Esophagus squamous epithelium (tissue), 5 donors: ENCODE measurements around the gene ANAPC16. TPM values are rescaled to one million over a fixed set of nuclear protein-coding genes. Genes with fewer than 3 reads are reported as not detected.
A peak's percentile ranks its signal among the peaks of the same experiment; 100 is the strongest.

Source experiments
- DNase-seq: peaks from one replicate; lab custom pipeline; 2025; lab: John Stamatoyannopoulos, UW
- H3K27ac ChIP-seq, 4 donors: fragments of 200-600 bp; sonication (generic); one replicate each; pipeline ENCODE4 v1.5.1; 2016 to 2019; ENCODE audit warnings: mild to moderate bottlenecking in 1 of 4
- H3K27me3 ChIP-seq, 4 donors: fragments of 200-600 bp; sonication (generic); 1 replicate in 3 of 4; 2 replicates in 1 of 4; pipeline versions ENCODE4 v1.5.1 to v1.6.0; 2017 to 2021; ENCODE audit warnings: antibody characterized with exemption in 1 of 4
- H3K36me3 ChIP-seq, 3 donors: fragments of 200-600 bp; sonication (generic); one replicate each; pipeline ENCODE4 v1.5.1; 2016 to 2019
- H3K4me1 ChIP-seq, 3 donors: fragments of 200-600 bp; sonication (generic); one replicate each; pipeline ENCODE4 v1.5.1; 2017 to 2019
- H3K4me3 ChIP-seq, 4 donors: fragments of 200-600 bp; sonication (generic); 1 replicate in 3 of 4; 2 replicates in 1 of 4; pipeline ENCODE4 v1.5.1; 2016 to 2019; ENCODE audit warnings: mild to moderate bottlenecking in 2 of 4, moderate library complexity in 1 of 4
- H3K9me3 ChIP-seq, 3 donors: fragments of 200-600 bp; sonication (generic); one replicate each; pipeline ENCODE4 v1.5.1; 2016 to 2019
- POLR2A ChIP-seq, 4 donors: fragments of 450-650 bp; IDR thresholded peaks; one replicate each; pipeline ENCODE4 v1.6.1; 2017; ENCODE audit warnings: antibody characterized with exemption in 4 of 4, mild to moderate bottlenecking in 4 of 4, moderate library complexity in 3 of 4
- WGBS, 2 donors: methylation state at CpG; one replicate each; pipeline ENCODE4 v1.1.5; 2018; 5-methylcytosine and 5-hydroxymethylcytosine counted together
- intact Hi-C: fragments of 100-400 bp; cut with DNase I; formaldehyde crosslinking; loops from one replicate; pipeline ENCODE4 v1.15.0; 2022
- total RNA-seq, 4 donors: library from RNA; depleted of rRNA; stranded (reverse); fragments of >200 nt; gene quantifications; one replicate each; pipeline ENCODE4 v1.1.0, GENCODE V29; 2016
- TF ChIP-seq, protein P1 (sequence below), 6 experiments: fragments of 450-650 bp in 4 of 6; fragments of 200-600 bp in 2 of 6; sonication (generic) in 2 of 6; IDR thresholded peaks; one replicate each; pipeline ENCODE4 v1.5.1; 2016 to 2019; ENCODE audit warnings: antibody characterized with exemption in 6 of 6, mild to moderate bottlenecking in 4 of 6, moderate library complexity in 4 of 6
- donor health status: DM: yes; HTN: yes; CAD: no.

The ANAPC16 gene
- total RNA-seq, 4 donors from 2014 or later = 34.2 to 104 (median 58.1) TPM

DNA sequence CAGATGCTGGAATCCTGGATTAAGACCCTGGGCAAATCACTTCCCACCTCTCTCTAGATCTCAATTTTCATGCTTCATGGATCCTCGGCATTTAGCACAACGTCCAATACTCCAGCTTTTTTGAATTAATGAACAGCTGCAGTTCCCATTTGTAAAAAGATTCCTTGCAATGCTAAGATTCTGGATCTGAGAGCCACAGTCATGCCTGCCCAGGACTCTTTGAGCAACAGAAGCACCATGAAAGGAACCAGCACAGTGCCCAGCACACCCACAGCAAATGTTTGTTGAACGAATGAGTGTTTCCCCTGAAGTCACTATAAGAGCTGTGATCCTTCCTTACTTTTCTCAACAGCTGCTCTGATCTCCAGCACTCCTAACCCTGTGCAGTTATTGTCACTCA, 37.2 kb downstream of the ANAPC16 start:
- no peak for DNase-seq
- H3K4me1 ChIP-seq = peaks cover 65 to 100% (median 88%) of the 10 kb centered on the region in 3 donors

DNA sequence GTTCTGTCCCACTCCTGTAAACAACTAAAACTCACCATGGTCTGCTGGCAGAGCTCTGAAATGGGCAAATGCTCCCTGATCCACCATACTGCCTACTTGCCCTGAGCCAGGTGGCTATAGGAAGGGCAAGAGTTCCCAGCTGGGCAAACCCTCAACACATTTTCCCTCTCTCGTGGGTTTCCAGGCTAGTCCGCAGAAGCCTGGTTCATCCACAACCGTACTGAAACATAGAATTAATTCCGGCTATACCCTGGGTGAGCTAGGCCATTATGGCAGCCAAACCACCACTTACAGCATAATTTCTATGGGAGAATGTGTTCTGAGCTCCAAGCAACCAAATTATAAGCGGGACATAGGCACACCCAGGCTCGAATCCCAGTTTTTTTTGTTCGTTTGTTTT, 37.8 kb downstream of the ANAPC16 start:
- Histone ChIP-seq H3K4me1 (peaks cover 59 to 97% (median 84%) of the 10 kb centered on the region in 3 donors), H3K27me3 (no peaks in the 10 kb centered on the region), H3K27ac (peak overlapping the region; percentile 38 to 96 (median 95)), H3K4me3 (no peak overlapping the region), H3K9me3 (no peaks in the 10 kb centered on the region), H3K36me3 (no peaks in the 10 kb centered on the region)
- TF ChIP-seq, protein P1, sequence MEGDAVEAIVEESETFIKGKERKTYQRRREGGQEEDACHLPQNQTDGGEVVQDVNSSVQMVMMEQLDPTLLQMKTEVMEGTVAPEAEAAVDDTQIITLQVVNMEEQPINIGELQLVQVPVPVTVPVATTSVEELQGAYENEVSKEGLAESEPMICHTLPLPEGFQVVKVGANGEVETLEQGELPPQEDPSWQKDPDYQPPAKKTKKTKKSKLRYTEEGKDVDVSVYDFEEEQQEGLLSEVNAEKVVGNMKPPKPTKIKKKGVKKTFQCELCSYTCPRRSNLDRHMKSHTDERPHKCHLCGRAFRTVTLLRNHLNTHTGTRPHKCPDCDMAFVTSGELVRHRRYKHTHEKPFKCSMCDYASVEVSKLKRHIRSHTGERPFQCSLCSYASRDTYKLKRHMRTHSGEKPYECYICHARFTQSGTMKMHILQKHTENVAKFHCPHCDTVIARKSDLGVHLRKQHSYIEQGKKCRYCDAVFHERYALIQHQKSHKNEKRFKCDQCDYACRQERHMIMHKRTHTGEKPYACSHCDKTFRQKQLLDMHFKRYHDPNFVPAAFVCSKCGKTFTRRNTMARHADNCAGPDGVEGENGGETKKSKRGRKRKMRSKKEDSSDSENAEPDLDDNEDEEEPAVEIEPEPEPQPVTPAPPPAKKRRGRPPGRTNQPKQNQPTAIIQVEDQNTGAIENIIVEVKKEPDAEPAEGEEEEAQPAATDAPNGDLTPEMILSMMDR (IDR thresholded peaks at IDR 0.05) = no peak
- TF ChIP-seq POLR2A (IDR thresholded peaks at IDR 0.05) = no peak
- no peak for DNase-seq
- 94 to 96% methylated on average over 7 of the region's 7 CpGs for WGBS, 2 donors
- intact Hi-C loops = no loop called here

More for the DNA sequence above, 37.2 kb downstream of the ANAPC16 start:
- Histone ChIP-seq H3K36me3 (no peaks in the 10 kb centered on the region), H3K27ac (peak overlapping the region; percentile 38 to 96 (median 95)), H3K4me3 (no peak overlapping the region), H3K27me3 (no peaks in the 10 kb centered on the region), H3K9me3 (no peaks in the 10 kb centered on the region)
- intact Hi-C loops = no loop called here
- no peak for TF ChIP-seq POLR2A (IDR thresholded peaks at IDR 0.05)
- TF ChIP-seq, protein P1 (IDR thresholded peaks at IDR 0.05) = no peak
- WGBS, 2 donors = 87 to 88% methylated on average over 3 of the region's 3 CpGs

DNA sequence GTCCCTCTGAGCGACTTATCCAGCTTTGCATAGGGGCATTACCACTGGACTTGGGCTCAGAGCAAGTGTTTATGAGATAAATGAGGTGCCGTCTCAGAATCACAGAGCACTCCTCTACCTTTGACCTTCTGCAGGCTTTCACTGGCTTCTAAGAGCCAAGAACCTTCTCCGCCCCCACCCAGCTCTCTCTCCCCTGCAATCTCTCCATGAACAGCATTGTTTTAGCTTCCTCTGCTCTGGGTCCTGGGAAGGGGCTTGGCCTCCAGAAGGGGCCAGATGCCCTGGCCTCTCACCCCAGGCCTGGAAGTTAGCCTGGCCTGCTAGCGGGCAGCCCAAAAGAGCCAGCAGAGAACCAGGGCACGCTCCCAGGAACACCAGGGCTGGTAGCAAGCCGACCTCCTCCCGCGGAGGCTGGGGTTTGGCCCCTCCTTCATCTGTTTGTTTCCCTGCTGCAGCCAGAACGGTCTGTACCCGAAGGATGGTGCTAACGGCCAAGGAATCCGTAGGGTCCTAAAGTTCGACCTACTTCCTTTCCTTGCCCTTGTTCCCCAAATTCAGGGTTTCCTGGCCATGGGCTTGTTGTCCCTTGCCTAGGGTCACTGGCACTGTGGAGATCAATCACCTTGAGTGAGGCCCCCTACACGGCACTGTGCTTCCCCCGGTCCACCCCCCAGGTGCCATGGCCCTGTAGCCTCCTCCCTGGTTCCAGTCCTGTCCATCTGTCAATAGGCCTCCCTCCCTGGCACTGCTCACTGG, 39.2 kb downstream of the ANAPC16 start:
- no peaks in the 10 kb centered on the region for H3K9me3 ChIP-seq
- peak overlapping the region; percentile 83 to 96 (median 95) for H3K27ac ChIP-seq
- intact Hi-C loops = no loop called here
- no peak for DNase-seq
- peak overlapping the region in 2 of 4 donors; percentile 7 to 34 for H3K4me3 ChIP-seq
- H3K4me1 ChIP-seq = peaks cover 52 to 97% (median 84%) of the 10 kb centered on the region in 3 donors
- WGBS, 2 donors = 21 to 44% methylated on average over 5 to 6 of the region's 15 CpGs
- no peaks in the 10 kb centered on the region for H3K27me3 ChIP-seq
- no peaks in the 10 kb centered on the region for H3K36me3 ChIP-seq
- peak in 1 of 4 donors; percentile 74 for TF ChIP-seq POLR2A (IDR thresholded peaks at IDR 0.05)
- TF ChIP-seq, protein P1 (IDR thresholded peaks at IDR 0.05) = no peak

- H3K27ac ChIP-seq = peak overlapping the region; percentile 83 to 96 (median 95)
- no peaks in the 10 kb centered on the region for H3K9me3 ChIP-seq
- 57 to 71% methylated on average over 3 to 6 of the region's 6 CpGs for WGBS, 2 donors
- H3K4me1 ChIP-seq = peaks cover 55 to 97% (median 84%) of the 10 kb centered on the region in 3 donors
- no peaks in the 10 kb centered on the region for H3K36me3 ChIP-seq
- no peaks in the 10 kb centered on the region for H3K27me3 ChIP-seq
- intact Hi-C loops = no loop called here
- TF ChIP-seq POLR2A (IDR thresholded peaks at IDR 0.05) = no peak
- TF ChIP-seq, protein P1 (IDR thresholded peaks at IDR 0.05) = no peak
- H3K4me3 ChIP-seq = no peak overlapping the region
- no peak for DNase-seq
Measured at GRCh38 chr10:72255977-72256729, 40.3 kb downstream of the ANAPC16 start.
